ENCODE measurements around the gene PHLDA2.

DNA sequence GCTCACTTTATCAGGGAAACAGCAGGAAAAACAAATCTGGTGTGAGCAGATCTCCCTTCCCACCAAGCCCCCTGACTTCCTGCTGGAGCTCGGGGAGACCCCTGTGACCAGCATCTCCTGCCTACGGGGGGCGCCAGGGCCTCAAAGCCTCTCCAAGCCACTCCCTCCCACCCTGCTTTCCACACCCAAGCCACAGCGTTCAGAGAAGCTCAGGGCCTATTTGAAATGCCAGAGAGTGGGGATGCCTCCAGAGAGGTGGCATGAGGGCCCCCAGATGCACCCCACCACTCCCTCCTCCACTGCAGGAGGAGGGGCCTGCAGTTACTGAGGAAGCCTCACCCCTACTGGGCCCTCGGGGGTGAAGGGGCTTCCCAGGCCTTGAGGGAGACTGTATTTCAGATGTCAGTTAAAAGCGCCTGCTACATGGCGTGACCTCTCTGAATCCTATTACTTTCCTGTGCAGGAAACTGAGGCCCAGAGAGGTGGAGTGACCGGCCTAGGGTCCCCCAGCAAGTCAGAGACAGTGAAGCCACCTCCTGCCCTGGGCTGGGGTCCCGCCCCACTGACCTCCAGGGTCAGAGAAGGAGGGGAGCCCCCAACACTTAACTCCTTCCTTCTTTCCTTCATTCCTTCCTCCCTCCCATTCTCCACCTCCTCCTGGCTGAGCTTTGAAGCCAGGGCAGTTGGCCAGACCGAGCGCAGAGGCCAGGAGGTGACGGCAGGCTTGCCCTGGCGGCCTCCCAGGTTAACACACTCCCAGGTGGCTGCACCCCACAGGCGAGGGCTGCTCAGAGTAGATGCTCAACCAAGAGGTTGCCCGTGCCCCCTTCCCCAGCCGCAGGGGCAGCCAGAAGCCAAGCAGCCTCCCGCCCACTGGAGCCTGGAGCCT, 37.6 kb downstream of the PHLDA2 start:
- TF ChIP-seq, protein P1, sequence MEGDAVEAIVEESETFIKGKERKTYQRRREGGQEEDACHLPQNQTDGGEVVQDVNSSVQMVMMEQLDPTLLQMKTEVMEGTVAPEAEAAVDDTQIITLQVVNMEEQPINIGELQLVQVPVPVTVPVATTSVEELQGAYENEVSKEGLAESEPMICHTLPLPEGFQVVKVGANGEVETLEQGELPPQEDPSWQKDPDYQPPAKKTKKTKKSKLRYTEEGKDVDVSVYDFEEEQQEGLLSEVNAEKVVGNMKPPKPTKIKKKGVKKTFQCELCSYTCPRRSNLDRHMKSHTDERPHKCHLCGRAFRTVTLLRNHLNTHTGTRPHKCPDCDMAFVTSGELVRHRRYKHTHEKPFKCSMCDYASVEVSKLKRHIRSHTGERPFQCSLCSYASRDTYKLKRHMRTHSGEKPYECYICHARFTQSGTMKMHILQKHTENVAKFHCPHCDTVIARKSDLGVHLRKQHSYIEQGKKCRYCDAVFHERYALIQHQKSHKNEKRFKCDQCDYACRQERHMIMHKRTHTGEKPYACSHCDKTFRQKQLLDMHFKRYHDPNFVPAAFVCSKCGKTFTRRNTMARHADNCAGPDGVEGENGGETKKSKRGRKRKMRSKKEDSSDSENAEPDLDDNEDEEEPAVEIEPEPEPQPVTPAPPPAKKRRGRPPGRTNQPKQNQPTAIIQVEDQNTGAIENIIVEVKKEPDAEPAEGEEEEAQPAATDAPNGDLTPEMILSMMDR (IDR thresholded peaks at IDR 0.05 in 2 of 3, conservative IDR thresholded peaks at IDR 0.05 in 1 of 3; ENCODE audit: borderline replicate concordance in 1 of 3, insufficient read depth in 1 of 3, low read depth in 2 of 3, low read length in 2 of 3) = peak in 2 of 3 experiments; percentile 27 to 48; a peak in 3 of 6 replicates
- no peak for TF ChIP-seq POLR2A (IDR thresholded peaks at IDR 0.05; ENCODE audit: borderline replicate concordance, extremely low read depth, insufficient read depth, insufficient read length)
- TF ChIP-seq TCF7L2 (IDR thresholded peaks at IDR 0.05; ENCODE audit: borderline replicate concordance, extremely low read depth, insufficient read depth, insufficient read length) = no peak
- TF ChIP-seq, protein P2, sequence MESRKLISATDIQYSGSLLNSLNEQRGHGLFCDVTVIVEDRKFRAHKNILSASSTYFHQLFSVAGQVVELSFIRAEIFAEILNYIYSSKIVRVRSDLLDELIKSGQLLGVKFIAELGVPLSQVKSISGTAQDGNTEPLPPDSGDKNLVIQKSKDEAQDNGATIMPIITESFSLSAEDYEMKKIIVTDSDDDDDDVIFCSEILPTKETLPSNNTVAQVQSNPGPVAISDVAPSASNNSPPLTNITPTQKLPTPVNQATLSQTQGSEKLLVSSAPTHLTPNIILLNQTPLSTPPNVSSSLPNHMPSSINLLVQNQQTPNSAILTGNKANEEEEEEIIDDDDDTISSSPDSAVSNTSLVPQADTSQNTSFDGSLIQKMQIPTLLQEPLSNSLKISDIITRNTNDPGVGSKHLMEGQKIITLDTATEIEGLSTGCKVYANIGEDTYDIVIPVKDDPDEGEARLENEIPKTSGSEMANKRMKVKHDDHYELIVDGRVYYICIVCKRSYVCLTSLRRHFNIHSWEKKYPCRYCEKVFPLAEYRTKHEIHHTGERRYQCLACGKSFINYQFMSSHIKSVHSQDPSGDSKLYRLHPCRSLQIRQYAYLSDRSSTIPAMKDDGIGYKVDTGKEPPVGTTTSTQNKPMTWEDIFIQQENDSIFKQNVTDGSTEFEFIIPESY (IDR thresholded peaks at IDR 0.05; ENCODE audit: extremely low read depth, insufficient replicate concordance, low read length) = no peak
- TF ChIP-seq, protein P3, sequence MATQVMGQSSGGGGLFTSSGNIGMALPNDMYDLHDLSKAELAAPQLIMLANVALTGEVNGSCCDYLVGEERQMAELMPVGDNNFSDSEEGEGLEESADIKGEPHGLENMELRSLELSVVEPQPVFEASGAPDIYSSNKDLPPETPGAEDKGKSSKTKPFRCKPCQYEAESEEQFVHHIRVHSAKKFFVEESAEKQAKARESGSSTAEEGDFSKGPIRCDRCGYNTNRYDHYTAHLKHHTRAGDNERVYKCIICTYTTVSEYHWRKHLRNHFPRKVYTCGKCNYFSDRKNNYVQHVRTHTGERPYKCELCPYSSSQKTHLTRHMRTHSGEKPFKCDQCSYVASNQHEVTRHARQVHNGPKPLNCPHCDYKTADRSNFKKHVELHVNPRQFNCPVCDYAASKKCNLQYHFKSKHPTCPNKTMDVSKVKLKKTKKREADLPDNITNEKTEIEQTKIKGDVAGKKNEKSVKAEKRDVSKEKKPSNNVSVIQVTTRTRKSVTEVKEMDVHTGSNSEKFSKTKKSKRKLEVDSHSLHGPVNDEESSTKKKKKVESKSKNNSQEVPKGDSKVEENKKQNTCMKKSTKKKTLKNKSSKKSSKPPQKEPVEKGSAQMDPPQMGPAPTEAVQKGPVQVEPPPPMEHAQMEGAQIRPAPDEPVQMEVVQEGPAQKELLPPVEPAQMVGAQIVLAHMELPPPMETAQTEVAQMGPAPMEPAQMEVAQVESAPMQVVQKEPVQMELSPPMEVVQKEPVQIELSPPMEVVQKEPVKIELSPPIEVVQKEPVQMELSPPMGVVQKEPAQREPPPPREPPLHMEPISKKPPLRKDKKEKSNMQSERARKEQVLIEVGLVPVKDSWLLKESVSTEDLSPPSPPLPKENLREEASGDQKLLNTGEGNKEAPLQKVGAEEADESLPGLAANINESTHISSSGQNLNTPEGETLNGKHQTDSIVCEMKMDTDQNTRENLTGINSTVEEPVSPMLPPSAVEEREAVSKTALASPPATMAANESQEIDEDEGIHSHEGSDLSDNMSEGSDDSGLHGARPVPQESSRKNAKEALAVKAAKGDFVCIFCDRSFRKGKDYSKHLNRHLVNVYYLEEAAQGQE (IDR thresholded peaks at IDR 0.05; ENCODE audit: low read depth) = no peak
